ENCODE measurements around the gene DPP6.
"Not testable (repeated sequence)": the region's sequence is repeated elsewhere in the genome, so short reads cannot be mapped to it uniquely, and the experiment has no call there.

GRCh38 chr7:154087037-154087725 is 35.0 kb downstream of the DPP6 start:
- not testable (repeated sequence) for TF ChIP-seq PBX2 (CRISPR knock-in tag; IDR thresholded peaks at IDR 0.05; ENCODE audit: low read depth); PBX2 (tag; conservative IDR thresholded peaks at IDR 0.05; ENCODE audit: low read depth); NFE2 (IDR thresholded peaks at IDR 0.05; ENCODE audit: low read depth); GATA2 (CRISPR knock-in tag; IDR thresholded peaks at IDR 0.05); FOXA3 (CRISPR knock-in tag; conservative IDR thresholded peaks at IDR 0.05 in 1 of 2, IDR thresholded peaks at IDR 0.05 in 1 of 2); SRF (CRISPR knock-in tag; IDR thresholded peaks at IDR 0.05); SP1 (CRISPR knock-in tag; IDR thresholded peaks at IDR 0.05)
